HEK293 (cell line): Measurements from ENCODE around the gene RDX.

Experiments
- CTCF ChIA-PET: fragments of 350-600 bp; formaldehyde crosslinking; extraction: SDS; loops from one replicate; lab custom pipeline; 2021; ENCODE audit warnings: antibody characterized with exemption; lab: Yijun Ruan, JAX
- POLR2A ChIA-PET: fragments of 300-600 bp; formaldehyde crosslinking; extraction: SDS; loops from one replicate; lab custom pipeline; 2020; ENCODE audit warnings: antibody characterized with exemption, inconsistent platforms; lab: Yijun Ruan, JAX
- H3K27ac ChIP-seq: fragments of 200-500 bp; sonication (Bioruptor generic); 2 replicates; pipeline ENCODE4 v1.5.1; 2014; ENCODE audit warnings: low read depth, low read length, control low read depth, inconsistent platforms; ENCODE audit errors: extremely low read depth
- H3K36me3 ChIP-seq, 2 experiments: fragments of 200-500 bp in 1 of 2; sonication (Bioruptor generic) in 1 of 2; 1 replicate in 1 of 2; 2 replicates in 1 of 2; pipeline ENCODE4 v1.5.1; 2014 to 2017; ENCODE audit warnings: inconsistent platforms in 2 of 2, low read length in 2 of 2; ENCODE audit not compliant: control insufficient read depth in 2 of 2, insufficient read depth in 1 of 2
- H3K4me1 ChIP-seq: fragments of 200-500 bp; sonication (Bioruptor generic); 2 replicates; pipeline ENCODE4 v1.5.1; 2014; ENCODE audit warnings: mild to moderate bottlenecking, low read length, inconsistent platforms; ENCODE audit not compliant: control insufficient read depth, insufficient read depth
- H3K4me3 ChIP-seq: 2 replicates; pipeline ENCODE4 v1.5.1; 2011; ENCODE audit warnings: low read depth, mild to moderate bottlenecking, control low read depth, low read length, moderate library complexity
- H3K9me3 ChIP-seq: fragments of 200-500 bp; sonication (Bioruptor generic); 2 replicates; pipeline ENCODE4 v1.5.1; 2014; ENCODE audit warnings: low read depth, low read length, inconsistent platforms; ENCODE audit not compliant: control insufficient read depth, insufficient read depth
- BCL11A ChIP-seq: fragments of 450-650 bp; formaldehyde crosslinking; IDR thresholded peaks from 2 replicates; pipeline ENCODE4 v1.5.1; 2016; ENCODE audit warnings: low read depth, missing biosample characterization, missing genetic modification characterization
- GFI1B ChIP-seq: fragments of 450-650 bp; formaldehyde crosslinking; IDR thresholded peaks from 2 replicates; pipeline ENCODE4 v1.5.1; 2016; ENCODE audit warnings: missing biosample characterization, missing genetic modification characterization
- TRIM28 ChIP-seq: IDR thresholded peaks from 2 replicates; pipeline ENCODE4 v1.6.1; 2011; ENCODE audit warnings: low read length, control low read depth, borderline replicate concordance
- ZBTB20 ChIP-seq: fragments of 450-650 bp; formaldehyde crosslinking; IDR thresholded peaks from 2 replicates; pipeline ENCODE4 v1.5.1; 2016; ENCODE audit warnings: missing biosample characterization, missing genetic modification characterization
- ZFHX2 ChIP-seq: fragments of 450-650 bp; formaldehyde crosslinking; conservative IDR thresholded peaks from 2 replicates; pipeline ENCODE4 v1.5.1; 2016; ENCODE audit warnings: missing biosample characterization, missing genetic modification characterization
- ZFP3 ChIP-seq: fragments of 450-650 bp; formaldehyde crosslinking; IDR thresholded peaks from 2 replicates; pipeline ENCODE4 v1.5.1; 2016; ENCODE audit warnings: low read depth, missing biosample characterization, missing genetic modification characterization
- ZNF214 ChIP-seq: fragments of 450-650 bp; formaldehyde crosslinking; IDR thresholded peaks from 2 replicates; pipeline ENCODE4 v1.5.1; 2017; ENCODE audit warnings: missing biosample characterization, mild to moderate bottlenecking, missing genetic modification characterization, borderline replicate concordance
- ZNF292 ChIP-seq: fragments of 450-650 bp; formaldehyde crosslinking; IDR thresholded peaks from 2 replicates; pipeline ENCODE4 v1.5.1; 2016; ENCODE audit warnings: low read depth, missing biosample characterization, missing genetic modification characterization, borderline replicate concordance
- ZNF311 ChIP-seq: fragments of 450-650 bp; formaldehyde crosslinking; IDR thresholded peaks from 2 replicates; pipeline ENCODE4 v1.5.1; 2017; ENCODE audit warnings: missing biosample characterization, missing genetic modification characterization, borderline replicate concordance
- ZNF354C ChIP-seq: fragments of 450-650 bp; formaldehyde crosslinking; IDR thresholded peaks from 2 replicates; pipeline ENCODE4 v1.5.1; 2016; ENCODE audit warnings: missing biosample characterization, missing genetic modification characterization, low read depth, borderline replicate concordance
- ZNF404 ChIP-seq: fragments of 450-650 bp; formaldehyde crosslinking; IDR thresholded peaks from 2 replicates; pipeline ENCODE4 v1.5.1; 2017; ENCODE audit warnings: missing biosample characterization, missing genetic modification characterization
- ZNF548 ChIP-seq: fragments of 450-650 bp; formaldehyde crosslinking; IDR thresholded peaks from 2 replicates; pipeline ENCODE4 v1.5.1; 2016; ENCODE audit warnings: missing biosample characterization, missing genetic modification characterization
- ZNF629 ChIP-seq: fragments of 450-650 bp; formaldehyde crosslinking; IDR thresholded peaks from 2 replicates; pipeline ENCODE4 v1.5.1; 2017; ENCODE audit warnings: missing biosample characterization, missing genetic modification characterization
- ZNF660 ChIP-seq: fragments of 450-650 bp; IDR thresholded peaks from 2 replicates; pipeline ENCODE4 v1.5.1; 2018; ENCODE audit warnings: missing biosample characterization, mild to moderate bottlenecking, missing genetic modification characterization
- ZNF664 ChIP-seq: fragments of 450-650 bp; formaldehyde crosslinking; IDR thresholded peaks from 2 replicates; pipeline ENCODE4 v1.5.1; 2016; ENCODE audit warnings: missing biosample characterization, missing genetic modification characterization
- ZNF677 ChIP-seq: fragments of 450-650 bp; IDR thresholded peaks from 2 replicates; pipeline ENCODE4 v1.5.0; 2018; ENCODE audit warnings: missing biosample characterization, mild to moderate bottlenecking, missing genetic modification characterization, moderate library complexity
- ZSCAN16 ChIP-seq: fragments of 450-650 bp; formaldehyde crosslinking; IDR thresholded peaks from 2 replicates; pipeline ENCODE4 v1.5.1; 2016; ENCODE audit warnings: missing biosample characterization, missing genetic modification characterization
- ZSCAN30 ChIP-seq: fragments of 450-650 bp; IDR thresholded peaks from 2 replicates; pipeline ENCODE4 v1.5.1; 2018; ENCODE audit warnings: missing biosample characterization, mild to moderate bottlenecking, missing genetic modification characterization, moderate library complexity
- TF ChIP-seq, protein P1 (sequence below): fragments of 450-650 bp; formaldehyde crosslinking; IDR thresholded peaks from 2 replicates; pipeline ENCODE4 v1.5.1; 2016; ENCODE audit warnings: missing biosample characterization, missing genetic modification characterization
- TF ChIP-seq, protein P2 (sequence below): fragments of 450-650 bp; formaldehyde crosslinking; IDR thresholded peaks from 2 replicates; pipeline ENCODE4 v1.5.1; 2016; ENCODE audit warnings: missing biosample characterization, missing genetic modification characterization, borderline replicate concordance
- TF ChIP-seq, protein P3 (sequence below): fragments of 450-650 bp; formaldehyde crosslinking; IDR thresholded peaks from 2 replicates; pipeline ENCODE4 v1.5.1; 2017; ENCODE audit warnings: missing biosample characterization, missing genetic modification characterization
- TF ChIP-seq, protein P4 (sequence below): fragments of 450-650 bp; formaldehyde crosslinking; IDR thresholded peaks from 2 replicates; pipeline ENCODE4; 2016; ENCODE audit warnings: missing biosample characterization, missing genetic modification characterization
- TF ChIP-seq, protein P5 (sequence below): fragments of 450-650 bp; formaldehyde crosslinking; IDR thresholded peaks from 2 replicates; pipeline ENCODE4 v1.5.1; 2016; ENCODE audit warnings: missing biosample characterization, missing genetic modification characterization

The RDX gene

DNA sequence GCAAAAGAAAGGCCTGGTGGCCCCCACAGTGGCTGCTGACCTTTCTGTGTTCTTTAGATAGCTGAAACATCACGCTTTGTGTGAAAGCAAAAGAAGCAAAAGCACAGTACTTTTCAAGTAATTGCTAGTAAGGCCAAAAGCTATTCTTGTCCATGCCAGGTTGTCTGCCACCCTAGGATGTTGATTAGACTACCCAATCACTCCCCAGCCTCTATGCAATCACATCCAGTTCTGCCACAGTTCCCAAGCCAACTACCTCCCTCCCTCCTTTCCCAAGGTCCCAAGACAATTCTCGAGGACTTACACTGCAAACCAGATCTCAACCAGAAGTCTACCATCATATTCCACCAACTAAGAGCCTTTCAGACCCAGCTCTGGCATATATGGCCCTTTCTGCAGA, 46.2 kb downstream of the RDX start:
- no peaks in the 10 kb centered on the region for H3K9me3 ChIP-seq
- ChIA-PET CTCF (interaction anchor here (0.7 to 1.2 kb wide), 2 partner anchors 49 to 1412 kb away, joined by 3 to 6 read pairs; no protein-coding TSS in a partner anchor), POLR2A (interaction anchor here (0.6 to 0.7 kb wide), 2 partner anchors 123 to 134 kb away, joined by 3 to 4 read pairs; no protein-coding TSS in a partner anchor)
- peaks cover 23 to 79% of the 10 kb centered on the region in 2 experiments for H3K36me3 ChIP-seq
- no peaks in the 10 kb centered on the region for H3K4me1 ChIP-seq
- H3K27ac ChIP-seq, result no peak overlapping the region
- TF ChIP-seq, protein P1, sequence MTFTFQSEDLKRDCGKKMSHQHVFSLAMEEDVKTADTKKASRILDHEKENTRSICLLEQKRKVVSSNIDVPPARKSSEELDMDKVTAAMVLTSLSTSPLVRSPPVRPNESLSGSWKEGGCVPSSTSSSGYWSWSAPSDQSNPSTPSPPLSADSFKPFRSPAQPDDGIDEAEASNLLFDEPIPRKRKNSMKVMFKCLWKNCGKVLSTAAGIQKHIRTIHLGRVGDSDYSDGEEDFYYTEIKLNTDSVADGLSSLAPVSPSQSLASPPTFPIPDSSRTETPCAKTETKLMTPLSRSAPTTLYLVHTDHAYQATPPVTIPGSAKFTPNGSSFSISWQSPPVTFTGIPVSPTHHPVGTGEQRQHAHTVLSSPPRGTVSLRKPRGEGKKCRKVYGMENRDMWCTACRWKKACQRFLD (tag by site-specific recombination), result no peak
- TF ChIP-seq ZNF629 (no peak), ZFP3 (tag by site-specific recombination) (no peak), ZNF311 (tag by site-specific recombination) (no peak), ZNF660 (tag by site-specific recombination) (no peak), ZNF664 (tag by site-specific recombination) (no peak), ZNF214 (no peak), ZNF354C (tag by site-specific recombination) (no peak), ZFHX2 (no peak), ZBTB20 (tag by site-specific recombination) (no peak)
- TF ChIP-seq, protein P2, sequence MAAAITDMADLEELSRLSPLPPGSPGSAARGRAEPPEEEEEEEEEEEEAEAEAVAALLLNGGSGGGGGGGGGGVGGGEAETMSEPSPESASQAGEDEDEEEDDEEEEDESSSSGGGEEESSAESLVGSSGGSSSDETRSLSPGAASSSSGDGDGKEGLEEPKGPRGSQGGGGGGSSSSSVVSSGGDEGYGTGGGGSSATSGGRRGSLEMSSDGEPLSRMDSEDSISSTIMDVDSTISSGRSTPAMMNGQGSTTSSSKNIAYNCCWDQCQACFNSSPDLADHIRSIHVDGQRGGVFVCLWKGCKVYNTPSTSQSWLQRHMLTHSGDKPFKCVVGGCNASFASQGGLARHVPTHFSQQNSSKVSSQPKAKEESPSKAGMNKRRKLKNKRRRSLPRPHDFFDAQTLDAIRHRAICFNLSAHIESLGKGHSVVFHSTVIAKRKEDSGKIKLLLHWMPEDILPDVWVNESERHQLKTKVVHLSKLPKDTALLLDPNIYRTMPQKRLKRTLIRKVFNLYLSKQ, result no peak
- TF ChIP-seq, protein P3, sequence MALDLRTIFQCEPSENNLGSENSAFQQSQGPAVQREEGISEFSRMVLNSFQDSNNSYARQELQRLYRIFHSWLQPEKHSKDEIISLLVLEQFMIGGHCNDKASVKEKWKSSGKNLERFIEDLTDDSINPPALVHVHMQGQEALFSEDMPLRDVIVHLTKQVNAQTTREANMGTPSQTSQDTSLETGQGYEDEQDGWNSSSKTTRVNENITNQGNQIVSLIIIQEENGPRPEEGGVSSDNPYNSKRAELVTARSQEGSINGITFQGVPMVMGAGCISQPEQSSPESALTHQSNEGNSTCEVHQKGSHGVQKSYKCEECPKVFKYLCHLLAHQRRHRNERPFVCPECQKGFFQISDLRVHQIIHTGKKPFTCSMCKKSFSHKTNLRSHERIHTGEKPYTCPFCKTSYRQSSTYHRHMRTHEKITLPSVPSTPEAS (tag by site-specific recombination), result no peak
- H3K4me3 ChIP-seq, result no peak overlapping the region

DNA sequence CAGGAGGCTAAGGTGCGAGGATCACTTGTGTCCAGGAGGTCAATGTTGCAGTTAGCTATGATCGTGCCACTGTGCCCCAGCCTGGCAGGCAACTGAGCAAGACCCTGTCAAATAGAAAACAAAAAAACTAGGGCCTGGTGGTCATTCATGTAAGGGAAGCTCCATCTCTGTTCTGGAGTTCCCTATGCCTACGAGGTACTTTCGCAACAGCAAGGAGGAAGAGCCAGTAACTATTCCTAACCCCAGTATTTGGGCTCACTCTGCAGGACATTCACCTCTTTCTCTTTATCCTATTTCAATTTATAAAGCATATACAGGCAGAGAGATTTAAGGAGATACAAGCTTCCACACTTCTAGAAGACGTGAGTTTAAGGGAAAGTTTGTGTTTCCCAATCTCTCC, 46.6 kb downstream of the RDX start:
- Histone ChIP-seq H3K4me3 (no peak overlapping the region), H3K27ac (no peak overlapping the region), H3K4me1 (no peaks in the 10 kb centered on the region), H3K36me3 (peaks cover 23 to 80% of the 10 kb centered on the region in 2 experiments), H3K9me3 (no peaks in the 10 kb centered on the region)
- POLR2A ChIA-PET, result interaction anchor here (0.6 to 0.7 kb wide), 2 partner anchors 124 to 135 kb away, joined by 3 to 4 read pairs; no protein-coding TSS in a partner anchor
- CTCF ChIA-PET, result interaction anchor here (0.7 to 1.2 kb wide), 2 partner anchors 48 to 1412 kb away, joined by 3 to 6 read pairs; no protein-coding TSS in a partner anchor
- TF ChIP-seq ZSCAN30 (tag by site-specific recombination) (no peak), TRIM28 (no peak), ZNF548 (tag by site-specific recombination) (no peak), GFI1B (tag by site-specific recombination) (no peak), ZSCAN16 (no peak), ZNF214 (no peak), ZNF404 (tag by site-specific recombination) (no peak), ZNF292 (tag by site-specific recombination) (no peak), ZNF677 (tag by site-specific recombination) (no peak), ZNF629 (no peak), BCL11A (tag by site-specific recombination) (no peak)
- TF ChIP-seq, protein P4, sequence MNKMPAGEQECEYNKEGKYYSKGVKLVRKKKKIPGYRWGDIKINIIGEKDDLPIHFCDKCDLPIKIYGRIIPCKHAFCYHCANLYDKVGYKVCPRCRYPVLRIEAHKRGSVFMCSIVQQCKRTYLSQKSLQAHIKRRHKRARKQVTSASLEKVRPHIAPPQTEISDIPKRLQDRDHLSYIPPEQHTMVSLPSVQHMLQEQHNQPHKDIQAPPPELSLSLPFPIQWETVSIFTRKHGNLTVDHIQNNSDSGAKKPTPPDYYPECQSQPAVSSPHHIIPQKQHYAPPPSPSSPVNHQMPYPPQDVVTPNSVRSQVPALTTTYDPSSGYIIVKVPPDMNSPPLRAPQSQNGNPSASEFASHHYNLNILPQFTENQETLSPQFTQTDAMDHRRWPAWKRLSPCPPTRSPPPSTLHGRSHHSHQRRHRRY (tag by site-specific recombination), result no peak
- TF ChIP-seq, protein P3 (tag by site-specific recombination), result no peak
- TF ChIP-seq, protein P5, sequence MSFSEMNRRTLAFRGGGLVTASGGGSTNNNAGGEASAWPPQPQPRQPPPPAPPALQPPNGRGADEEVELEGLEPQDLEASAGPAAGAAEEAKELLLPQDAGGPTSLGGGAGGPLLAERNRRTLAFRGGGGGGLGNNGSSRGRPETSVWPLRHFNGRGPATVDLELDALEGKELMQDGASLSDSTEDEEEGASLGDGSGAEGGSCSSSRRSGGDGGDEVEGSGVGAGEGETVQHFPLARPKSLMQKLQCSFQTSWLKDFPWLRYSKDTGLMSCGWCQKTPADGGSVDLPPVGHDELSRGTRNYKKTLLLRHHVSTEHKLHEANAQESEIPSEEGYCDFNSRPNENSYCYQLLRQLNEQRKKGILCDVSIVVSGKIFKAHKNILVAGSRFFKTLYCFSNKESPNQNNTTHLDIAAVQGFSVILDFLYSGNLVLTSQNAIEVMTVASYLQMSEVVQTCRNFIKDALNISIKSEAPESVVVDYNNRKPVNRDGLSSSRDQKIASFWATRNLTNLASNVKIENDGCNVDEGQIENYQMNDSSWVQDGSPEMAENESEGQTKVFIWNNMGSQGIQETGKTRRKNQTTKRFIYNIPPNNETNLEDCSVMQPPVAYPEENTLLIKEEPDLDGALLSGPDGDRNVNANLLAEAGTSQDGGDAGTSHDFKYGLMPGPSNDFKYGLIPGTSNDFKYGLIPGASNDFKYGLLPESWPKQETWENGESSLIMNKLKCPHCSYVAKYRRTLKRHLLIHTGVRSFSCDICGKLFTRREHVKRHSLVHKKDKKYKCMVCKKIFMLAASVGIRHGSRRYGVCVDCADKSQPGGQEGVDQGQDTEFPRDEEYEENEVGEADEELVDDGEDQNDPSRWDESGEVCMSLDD, result no peak
